ENCODE results near the gene GUCA1A.

Gene GUCA1A

DNA sequence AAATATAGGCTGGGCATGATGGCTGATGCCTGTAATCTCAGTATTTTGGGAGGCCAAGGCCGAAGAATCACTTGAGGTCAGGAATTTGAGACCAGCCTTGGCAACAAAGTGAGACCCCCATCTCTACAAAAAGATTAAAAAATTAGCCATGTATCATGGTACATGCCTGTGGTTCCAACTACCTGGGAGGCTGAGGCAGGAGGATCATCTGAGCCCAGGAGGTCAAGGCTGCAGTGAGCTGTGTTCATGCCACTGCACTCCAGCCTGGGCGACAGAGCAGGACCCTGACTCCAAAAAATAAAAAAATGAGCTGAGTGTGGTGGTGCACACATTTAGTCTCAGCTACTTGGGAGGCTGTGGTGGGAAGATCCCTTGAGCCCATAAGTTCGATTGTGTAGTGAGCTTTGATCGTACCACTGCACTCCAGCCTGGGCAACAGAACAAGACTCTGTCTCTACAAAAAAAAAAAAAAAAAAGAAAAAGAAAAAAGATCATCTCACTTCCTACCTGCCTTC is 31.7 kb downstream of the GUCA1A start:
- no peak for TF ChIP-seq GATA2 (IDR thresholded peaks at IDR 0.05; ENCODE audit: low read depth, low read length)
- no peak for TF ChIP-seq GATA3 (IDR thresholded peaks at IDR 0.05; ENCODE audit: low read depth, low read length)

GRCh38 chr6:42210551-42210950 is 37.4 kb downstream of the GUCA1A start:
- no peak for TF ChIP-seq GATA3 (IDR thresholded peaks at IDR 0.05; ENCODE audit: low read depth, low read length)
- no peak for TF ChIP-seq GATA2 (IDR thresholded peaks at IDR 0.05; ENCODE audit: low read depth, low read length)

GRCh38 chr6:42211726-42212125 is 38.6 kb downstream of the GUCA1A start:
- TF ChIP-seq GATA2 (IDR thresholded peaks at IDR 0.05; ENCODE audit: low read depth, low read length) (no peak), GATA3 (IDR thresholded peaks at IDR 0.05; ENCODE audit: low read depth, low read length) (no peak)

- TF ChIP-seq GATA2 (IDR thresholded peaks at IDR 0.05; ENCODE audit: low read depth, low read length) = no peak
- no peak for TF ChIP-seq GATA3 (IDR thresholded peaks at IDR 0.05; ENCODE audit: low read depth, low read length)
Observed at GRCh38 chr6:42212442-42212841, 39.3 kb downstream of the GUCA1A start.

- TF ChIP-seq GATA3 (IDR thresholded peaks at IDR 0.05; ENCODE audit: low read depth, low read length) (no peak), GATA2 (IDR thresholded peaks at IDR 0.05; ENCODE audit: low read depth, low read length) (no peak)
Observed at GRCh38 chr6:42217157-42217518, 44.0 kb downstream of the GUCA1A start.

DNA sequence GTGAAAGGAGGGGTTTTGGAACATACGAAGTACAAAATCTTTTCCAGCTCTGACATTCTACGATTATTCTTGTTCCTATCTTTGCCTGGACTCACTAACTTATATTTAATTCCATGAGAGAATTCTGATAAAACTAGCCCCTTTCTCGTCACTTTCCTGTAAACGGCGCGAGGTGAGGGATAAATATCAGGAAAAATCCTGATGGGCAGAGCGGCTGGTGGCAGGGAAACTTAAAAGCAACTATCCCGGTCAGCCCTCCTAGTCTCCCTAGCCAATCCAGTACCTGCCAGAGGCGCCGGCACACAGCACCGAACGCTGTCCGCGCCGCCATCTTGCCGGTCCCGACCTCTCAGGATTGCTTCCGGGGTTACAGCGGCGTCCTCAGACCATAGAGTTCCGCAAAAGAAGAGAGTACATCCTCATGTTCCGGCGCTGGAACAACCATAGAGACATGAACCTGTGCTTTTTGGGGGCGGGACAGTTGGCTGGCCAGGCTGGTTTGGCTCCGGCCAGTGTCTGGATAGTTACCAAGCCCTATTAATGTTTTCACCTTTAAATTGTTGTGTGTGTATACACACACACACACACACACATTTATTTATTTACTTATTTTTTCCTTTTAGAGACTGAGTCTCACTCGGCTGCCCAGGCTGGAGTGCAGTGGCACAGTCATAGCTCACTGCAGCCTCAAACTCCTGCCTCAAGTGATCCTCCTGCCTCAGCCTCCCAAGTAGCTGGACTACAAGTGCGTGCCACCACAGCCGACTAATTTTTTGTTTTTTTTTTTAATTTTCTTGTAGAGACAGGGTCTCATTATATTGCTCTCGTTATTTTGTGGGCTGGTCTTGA is 44.6 kb downstream of the GUCA1A start, which contains the start of gene MRPS10:
Gene MRPS10 (minus strand): TSS at position 343 of the 849 bp plus-strand sequence. CDS start 12 bp downstream, at position 331.
- TF ChIP-seq GATA3 (IDR thresholded peaks at IDR 0.05; ENCODE audit: low read depth, low read length) = no peak

- TF ChIP-seq GATA3 (IDR thresholded peaks at IDR 0.05; ENCODE audit: low read depth, low read length) = no peak
- TF ChIP-seq GATA2 (IDR thresholded peaks at IDR 0.05; ENCODE audit: low read depth, low read length) = no peak
Observed at GRCh38 chr6:42220807-42221206, 47.6 kb downstream of the GUCA1A start.

DNA sequence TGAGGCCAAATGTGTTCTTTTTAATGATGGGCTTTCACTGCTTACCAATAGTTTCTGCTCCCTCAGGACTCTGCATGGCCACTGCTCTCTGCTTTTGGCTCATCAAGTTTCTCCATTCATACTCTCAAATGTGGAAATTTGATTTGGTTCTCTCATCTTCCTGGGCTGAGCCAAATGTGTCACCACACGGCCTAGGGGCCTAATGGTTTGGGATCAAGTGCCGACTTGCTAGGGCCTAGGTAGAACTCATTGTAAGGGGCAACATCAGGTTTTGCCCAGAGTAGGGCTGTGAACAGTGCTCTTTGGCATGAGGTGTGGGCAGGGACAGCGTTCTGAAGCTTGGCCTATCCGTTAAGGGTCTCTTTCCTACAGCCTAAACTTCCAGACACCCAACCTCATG is 48.4 kb downstream of the GUCA1A start:
- TF ChIP-seq GATA2 (IDR thresholded peaks at IDR 0.05; ENCODE audit: low read depth, low read length) = no peak
- TF ChIP-seq GATA3 (IDR thresholded peaks at IDR 0.05; ENCODE audit: low read depth, low read length) = no peak

- TF ChIP-seq GATA2 (IDR thresholded peaks at IDR 0.05; ENCODE audit: low read depth, low read length) (no peak), GATA3 (IDR thresholded peaks at IDR 0.05; ENCODE audit: low read depth, low read length) (no peak)
Observed at GRCh38 chr6:42222448-42222847, 49.3 kb downstream of the GUCA1A start.

- TF ChIP-seq GATA3 (IDR thresholded peaks at IDR 0.05; ENCODE audit: low read depth, low read length) (no peak), GATA2 (IDR thresholded peaks at IDR 0.05; ENCODE audit: low read depth, low read length) (no peak)
Observed at GRCh38 chr6:42224222-42225028, 51.3 kb downstream of the GUCA1A start.

DNA sequence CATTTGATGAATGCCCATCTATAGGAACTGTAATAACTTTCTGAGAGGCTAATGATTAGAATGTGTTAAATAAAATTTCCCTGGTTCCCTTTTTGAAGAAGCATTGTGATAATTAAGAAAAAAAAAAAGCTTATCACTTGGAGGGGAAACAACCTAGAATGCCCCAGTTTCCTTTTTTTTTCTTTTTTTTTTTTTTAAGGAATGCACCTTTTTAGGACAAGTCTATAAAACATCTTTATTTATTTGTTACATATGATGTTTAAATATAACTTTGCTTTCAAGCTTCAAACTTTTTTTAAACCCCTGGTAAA is 51.8 kb downstream of the GUCA1A start:
- TF ChIP-seq GATA3 (IDR thresholded peaks at IDR 0.05; ENCODE audit: low read depth, low read length) (no peak), GATA2 (IDR thresholded peaks at IDR 0.05; ENCODE audit: low read depth, low read length) (no peak)

DNA sequence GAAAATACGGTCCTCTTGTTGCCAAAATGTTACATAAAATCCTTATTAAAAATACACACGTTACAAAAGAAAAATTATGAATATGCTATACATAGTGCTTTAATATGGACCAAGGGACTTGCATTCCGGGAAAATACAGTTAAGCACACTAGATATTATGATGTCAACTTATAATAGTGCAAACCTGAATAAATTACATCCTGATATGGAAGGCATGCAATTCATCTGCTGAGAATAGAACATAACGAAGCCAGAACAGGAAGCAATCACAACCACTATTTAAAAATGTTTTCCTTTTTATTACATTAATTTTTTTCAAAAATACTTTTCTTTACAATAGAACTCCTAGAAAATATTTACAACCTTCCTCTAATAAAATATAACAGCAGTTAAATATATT is 52.3 kb downstream of the GUCA1A start:
- TF ChIP-seq GATA3 (IDR thresholded peaks at IDR 0.05; ENCODE audit: low read depth, low read length) (no peak), GATA2 (IDR thresholded peaks at IDR 0.05; ENCODE audit: low read depth, low read length) (no peak)

GRCh38 chr6:42226161-42226611 is 53.0 kb downstream of the GUCA1A start:
- TF ChIP-seq GATA3 (IDR thresholded peaks at IDR 0.05; ENCODE audit: low read depth, low read length) (no peak), GATA2 (IDR thresholded peaks at IDR 0.05; ENCODE audit: low read depth, low read length) (no peak)

DNA sequence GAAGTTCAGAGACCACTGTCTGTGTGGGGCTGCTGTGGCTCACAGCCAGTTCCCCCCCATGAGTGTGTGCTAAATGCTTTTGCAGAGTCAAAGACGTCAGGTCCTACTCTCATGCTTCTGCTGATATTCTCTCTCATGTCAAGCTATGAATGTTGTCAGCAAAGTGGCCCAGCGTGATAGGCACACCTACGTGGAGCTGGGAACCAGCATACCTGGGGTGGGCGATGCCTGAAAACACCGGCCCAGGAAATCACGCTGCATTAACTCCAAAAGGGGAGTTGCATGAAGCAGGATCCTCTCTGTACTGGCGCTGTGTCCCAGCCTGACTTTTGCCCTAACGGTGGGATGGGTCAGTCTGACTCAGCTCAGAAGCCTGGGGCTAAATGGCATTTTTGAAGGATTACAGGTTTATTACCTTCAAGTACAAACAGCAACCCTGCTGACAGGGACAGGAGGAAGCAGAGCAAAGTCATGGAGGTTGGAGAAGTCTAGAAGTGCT is 53.5 kb downstream of the GUCA1A start:
- no peak for TF ChIP-seq GATA2 (IDR thresholded peaks at IDR 0.05; ENCODE audit: low read depth, low read length)
- no peak for TF ChIP-seq GATA3 (IDR thresholded peaks at IDR 0.05; ENCODE audit: low read depth, low read length)
